Activated CD8-positive, alpha-beta memory T cell treated with anti-CD3 and anti-CD28 coated beads for 48 hours (primary cell): ENCODE results near the gene TTC12.
A peak's percentile ranks its signal among the peaks of the same experiment; 100 is the strongest.
"Not testable (repeated sequence)": the region's sequence is repeated elsewhere in the genome, so short reads cannot be mapped to it uniquely, and the experiment has no call there.

Experiments used
- DNase-seq, 3 experiments: peaks; one replicate each; pipeline ENCODE4 v3.0.0-alpha.2; 2020; ENCODE audit warnings: low read depth in 2 of 3, low spot score in 2 of 3

Gene TTC12

GRCh38 chr11:113283881-113284280, 30.5 kb upstream of the TTC12 start:
- DNase-seq = no peak

DNA sequence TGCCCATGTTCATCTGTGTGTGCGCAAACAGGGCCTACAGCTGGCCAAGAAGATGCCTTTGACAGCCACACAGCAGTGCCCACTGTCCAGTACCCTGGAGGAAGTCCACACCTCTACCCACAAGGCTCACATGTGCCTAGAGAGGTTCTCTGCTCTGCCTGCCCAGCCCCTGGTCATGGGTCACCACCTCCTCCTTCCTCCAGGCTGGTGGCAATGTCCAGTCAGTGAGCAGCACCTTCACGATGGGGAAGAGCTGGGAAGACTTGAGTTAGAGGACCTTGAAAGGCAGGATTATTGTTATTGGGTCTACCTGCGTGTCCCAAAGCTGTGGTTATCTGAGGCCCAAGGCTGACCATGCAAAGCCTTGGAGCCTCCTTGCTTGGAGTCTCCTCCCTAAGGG, 28.4 kb upstream of the TTC12 start:
- no peak for DNase-seq

DNA sequence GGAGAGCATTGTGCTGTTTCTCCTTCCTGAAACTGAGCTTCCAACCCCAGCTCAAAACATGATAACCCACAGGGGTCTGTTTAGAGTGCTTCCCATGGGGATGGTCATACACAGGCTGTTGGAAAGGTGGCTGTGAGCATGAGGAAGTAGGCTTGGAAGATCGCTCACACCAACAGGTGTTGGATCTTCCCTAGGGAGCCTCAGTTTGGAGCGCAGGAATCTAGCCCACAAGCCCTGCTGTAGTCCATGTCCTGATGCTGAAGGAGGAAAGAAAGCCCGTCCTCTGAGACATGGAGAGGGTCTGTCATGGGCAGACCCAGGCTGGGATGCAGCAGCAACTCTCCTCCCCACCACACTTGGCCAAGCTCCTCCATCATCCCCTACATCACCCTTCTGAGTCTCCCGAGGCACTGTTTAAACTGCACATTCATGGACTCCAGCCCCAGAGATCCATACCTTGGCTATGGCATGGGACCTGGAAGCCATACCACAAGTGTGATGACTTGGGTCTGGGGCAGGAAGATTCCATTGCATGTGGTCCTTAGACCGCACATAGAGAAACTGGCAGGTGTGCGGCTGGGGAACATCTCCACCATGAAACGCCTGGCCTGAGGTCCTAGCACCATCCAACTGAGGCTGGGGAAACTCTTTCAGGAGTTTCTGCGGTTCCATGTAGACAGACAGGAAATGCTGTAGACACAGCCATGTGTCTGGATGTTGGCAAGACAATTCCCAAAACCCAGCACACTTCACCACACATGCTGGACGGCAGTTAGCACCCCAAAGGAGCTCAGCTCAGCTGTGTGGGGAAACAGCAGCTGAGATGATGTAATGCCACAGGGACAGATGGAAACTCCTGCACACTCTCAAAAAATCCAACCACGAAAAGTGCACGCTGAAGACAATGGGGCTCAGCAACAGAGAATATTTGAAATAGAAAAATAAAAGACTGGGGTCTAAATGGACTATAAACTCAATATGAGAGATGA, 27.6 kb upstream of the TTC12 start:
- DNase-seq = no peak

GRCh38 chr11:113287801-113288200, 26.6 kb upstream of the TTC12 start:
- DNase-seq = no peak

GRCh38 chr11:113288286-113288863, 26.0 kb upstream of the TTC12 start:
- no peak for DNase-seq

DNA sequence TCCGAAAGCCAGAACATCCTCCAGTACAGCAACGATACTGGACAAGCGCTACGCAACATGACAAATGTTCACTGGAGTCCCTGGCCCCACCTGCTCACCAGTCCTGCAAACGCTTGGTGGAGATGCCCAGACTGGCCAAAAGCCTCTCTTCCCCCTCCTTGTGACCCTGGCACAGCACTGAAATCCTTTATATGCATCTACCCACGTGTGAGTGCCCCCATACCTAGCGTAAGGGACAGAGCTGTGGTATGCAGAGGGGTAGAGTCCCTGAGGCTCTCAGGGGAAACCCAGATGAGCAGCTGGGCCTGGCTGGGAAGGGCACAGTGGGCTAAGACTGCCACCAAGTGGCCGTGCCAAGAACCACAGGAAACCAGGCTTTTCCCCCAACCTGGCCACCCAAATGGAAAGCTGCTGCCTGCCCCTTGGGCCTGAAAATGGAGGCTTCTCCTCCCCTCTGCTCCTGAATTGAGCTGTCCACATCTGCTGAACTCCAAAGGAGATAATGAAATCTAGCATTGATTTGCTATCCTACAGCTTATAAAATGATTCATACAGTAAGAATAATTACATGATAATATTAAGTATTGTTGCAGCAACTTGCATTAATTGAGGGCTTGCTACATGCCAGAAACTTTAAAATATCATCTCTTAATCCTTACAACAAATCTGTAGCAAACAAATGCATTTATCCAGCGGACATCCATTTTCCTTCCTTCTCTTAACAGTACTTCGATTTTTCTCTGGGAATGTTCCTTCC, 24.8 kb upstream of the TTC12 start:
- DNase-seq = peak; percentile 31 to 37 (median 33)

DNA sequence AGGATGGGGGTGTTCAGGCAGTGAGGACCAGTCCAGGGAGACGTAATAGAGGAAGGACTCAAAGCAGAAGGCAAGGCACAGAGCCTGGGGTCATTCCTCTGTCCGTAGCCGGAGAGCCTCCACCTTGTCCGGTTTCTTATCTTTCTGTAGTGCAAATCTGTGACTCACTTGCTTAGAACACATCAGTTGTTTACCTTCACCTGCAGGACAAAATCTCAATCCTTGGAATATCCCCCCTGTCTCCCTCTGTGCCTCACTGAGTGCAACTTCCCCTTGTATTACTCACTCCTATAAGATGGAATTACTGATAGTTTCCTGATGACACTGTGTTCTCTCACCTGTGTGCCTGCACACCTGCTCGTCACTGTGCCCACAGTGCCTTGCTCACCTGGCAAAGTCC, 20.4 kb upstream of the TTC12 start:
- DNase-seq = no peak

- no peak for DNase-seq
These were observed 18.4 kb upstream of the TTC12 start for GRCh38 chr11:113295993-113296392.

- DNase-seq = no peak
These were observed 17.8 kb upstream of the TTC12 start for GRCh38 chr11:113296447-113297205.

- DNase-seq = not testable (repeated sequence)
These were observed 15.9 kb upstream of the TTC12 start for GRCh38 chr11:113298496-113298895.

DNA sequence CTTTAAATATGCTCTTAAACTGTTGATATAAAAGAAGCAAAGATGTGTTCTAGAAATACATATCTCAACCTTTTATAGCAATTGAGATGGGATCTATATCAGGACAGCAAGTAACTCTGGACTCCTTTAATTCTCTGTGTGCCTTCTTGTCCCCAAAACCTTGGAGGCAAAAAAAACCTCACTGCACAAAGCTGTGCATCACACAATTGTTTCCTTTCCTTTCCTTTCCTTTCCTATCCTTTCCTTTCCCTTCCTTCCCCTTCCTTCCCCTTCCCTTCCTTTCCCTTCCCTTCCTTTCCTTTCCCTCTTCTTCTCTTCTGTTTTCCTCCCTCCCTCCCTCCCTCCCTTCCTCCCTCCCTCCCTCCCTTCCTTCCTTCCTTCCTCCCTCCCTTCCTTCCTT, 9.5 kb upstream of the TTC12 start:
- DNase-seq = no peak

GRCh38 chr11:113305440-113306336, 8.7 kb upstream of the TTC12 start:
- DNase-seq = peak in 2 of 3 experiments; percentile 37 to 42

- no peak for DNase-seq
These were observed 5.8 kb upstream of the TTC12 start for GRCh38 chr11:113308601-113309000.

GRCh38 chr11:113311536-113311935, 2.8 kb upstream of the TTC12 start:
- DNase-seq = no peak

- no peak for DNase-seq
These were observed 782 bp upstream of the TTC12 start for GRCh38 chr11:113313601-113314000.

DNA sequence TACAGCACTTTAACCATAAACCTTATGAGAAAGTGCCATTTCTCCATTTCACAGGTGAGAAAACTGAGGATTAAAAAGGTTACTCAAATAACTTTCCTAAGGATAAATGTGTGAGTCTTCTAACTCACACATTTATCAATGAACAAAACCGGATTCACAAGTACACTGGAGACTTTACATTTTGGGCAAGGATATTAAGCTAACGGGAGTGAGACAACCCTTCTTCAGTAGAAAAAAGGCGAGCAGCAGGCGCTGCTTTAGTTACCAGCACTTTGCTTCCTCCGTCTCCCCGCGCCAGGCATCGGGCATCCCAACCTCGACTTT, 356 bp upstream of the TTC12 start:
- no peak for DNase-seq

DNA sequence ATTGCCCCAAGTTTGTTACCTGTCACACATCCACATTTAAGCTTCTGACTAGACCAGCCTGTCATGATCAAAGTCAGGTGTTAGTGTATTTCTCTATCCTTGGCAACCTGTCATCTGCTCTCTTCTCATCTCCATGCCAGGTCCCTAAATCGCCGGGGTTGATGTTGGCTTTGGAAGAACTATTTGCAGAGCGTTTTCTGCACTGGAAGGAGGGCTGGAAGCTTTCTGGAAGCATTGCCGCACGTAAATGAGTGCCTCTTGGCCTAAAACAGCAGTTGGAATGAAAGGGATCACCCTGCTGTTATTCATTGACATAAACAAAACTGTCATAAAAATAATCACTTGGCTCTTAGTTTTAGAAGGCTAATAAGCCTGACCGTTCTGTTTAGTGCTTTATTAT, 1.4 kb downstream of the TTC12 start:
- DNase-seq = no peak

GRCh38 chr11:113316256-113316655, 1.9 kb downstream of the TTC12 start:
- no peak for DNase-seq

GRCh38 chr11:113317339-113317738, 3.0 kb downstream of the TTC12 start:
- DNase-seq = no peak

GRCh38 chr11:113319085-113319484, 4.7 kb downstream of the TTC12 start:
- DNase-seq = no peak
